Measurements from ENCODE around the gene ODF4.
A peak's percentile ranks its signal among the peaks of the same experiment; 100 is the strongest.

Gene ODF4, protein sequence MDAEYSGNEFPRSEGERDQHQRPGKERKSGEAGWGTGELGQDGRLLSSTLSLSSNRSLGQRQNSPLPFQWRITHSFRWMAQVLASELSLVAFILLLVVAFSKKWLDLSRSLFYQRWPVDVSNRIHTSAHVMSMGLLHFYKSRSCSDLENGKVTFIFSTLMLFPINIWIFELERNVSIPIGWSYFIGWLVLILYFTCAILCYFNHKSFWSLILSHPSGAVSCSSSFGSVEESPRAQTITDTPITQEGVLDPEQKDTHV

DNA sequence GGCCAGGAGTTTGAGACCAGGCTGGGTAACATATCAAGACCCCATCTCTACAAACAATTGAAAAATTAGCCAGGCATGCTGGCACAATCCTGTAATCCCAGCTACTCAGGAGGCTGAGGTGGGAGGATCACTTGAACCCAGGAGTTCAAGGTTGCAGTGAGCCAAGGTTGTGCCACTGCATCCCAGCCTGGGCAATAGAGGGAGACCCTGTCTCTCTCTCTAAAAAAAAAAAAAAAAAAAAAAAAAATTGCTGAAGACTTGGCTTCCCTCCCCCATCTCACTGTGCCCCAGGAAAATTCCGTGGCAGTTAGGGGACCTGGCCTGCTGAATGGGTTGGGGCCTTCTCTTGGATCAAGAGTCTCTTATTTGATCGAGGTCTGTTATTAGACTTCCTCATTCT is at the start of gene ODF4:
ODF4 (plus strand) TSS at position 301 of the 400 bp plus-strand sequence. CDS start 212 bp downstream, outside the sequence.
- DNase-seq (ENCODE audit: low spot score), result no peak

GRCh38 chr17:8290043-8290442 is 49.6 kb upstream of the ODF4 start:
- no peak for DNase-seq (ENCODE audit: low spot score)

- DNase-seq (ENCODE audit: low spot score), result no peak
Measured at GRCh38 chr17:8292639-8293395, 46.8 kb upstream of the ODF4 start.

- no peak for DNase-seq (ENCODE audit: low spot score)
Measured at GRCh38 chr17:8294361-8294760, 45.3 kb upstream of the ODF4 start.

- no peak for DNase-seq (ENCODE audit: low spot score)
Measured at GRCh38 chr17:8294814-8295316, 44.8 kb upstream of the ODF4 start.

DNA sequence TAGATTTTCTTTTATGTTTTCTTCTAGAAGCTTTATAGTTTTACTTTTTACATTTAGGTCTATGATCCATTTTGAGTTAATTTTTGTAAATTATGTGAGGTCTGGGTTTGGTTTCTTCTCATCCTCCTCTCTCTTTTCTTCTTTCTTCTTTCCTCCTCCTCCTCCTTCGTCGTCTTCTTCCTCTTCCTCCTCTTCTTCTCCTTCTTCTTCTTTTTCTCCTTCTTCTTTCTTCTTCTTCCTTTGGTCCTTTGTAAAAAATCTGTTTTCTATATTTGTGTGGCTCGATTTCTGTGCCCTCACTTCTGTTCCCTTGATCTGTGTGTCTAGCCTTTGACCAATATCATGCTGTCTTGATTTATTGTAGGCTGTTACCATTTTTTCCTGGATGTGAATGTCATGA is 39.4 kb upstream of the ODF4 start:
- DNase-seq (ENCODE audit: low spot score), result no peak

- peak; percentile 64 for DNase-seq (ENCODE audit: low spot score)
Measured at GRCh38 chr17:8300627-8301242, 38.9 kb upstream of the ODF4 start.

DNA sequence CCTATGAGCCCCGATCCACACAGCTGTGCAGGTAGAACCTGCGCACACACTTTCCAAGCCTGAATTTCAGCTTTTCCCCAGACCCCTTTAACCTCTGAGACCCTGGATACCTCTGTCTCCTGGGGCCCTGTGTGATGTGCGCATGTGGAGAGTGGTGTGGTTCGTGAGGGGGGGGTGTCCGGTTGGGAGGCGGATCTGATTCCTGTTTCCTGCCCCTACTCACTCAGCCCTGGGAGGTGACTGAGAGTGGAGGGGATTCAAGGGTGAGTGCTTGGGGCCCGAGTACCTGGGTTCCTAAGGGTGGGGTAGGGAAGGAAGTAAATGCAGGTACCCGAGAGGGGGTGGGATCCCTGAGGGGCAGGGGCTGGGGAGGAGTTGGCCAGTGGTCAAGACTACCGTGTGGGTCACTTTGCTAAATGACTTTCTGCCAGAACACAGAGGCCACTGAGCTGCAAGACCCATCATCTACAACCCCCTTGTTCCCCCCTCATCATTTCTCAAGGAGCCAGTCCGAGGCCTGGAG is 29.0 kb upstream of the ODF4 start:
- no peak for DNase-seq (ENCODE audit: low spot score)

DNA sequence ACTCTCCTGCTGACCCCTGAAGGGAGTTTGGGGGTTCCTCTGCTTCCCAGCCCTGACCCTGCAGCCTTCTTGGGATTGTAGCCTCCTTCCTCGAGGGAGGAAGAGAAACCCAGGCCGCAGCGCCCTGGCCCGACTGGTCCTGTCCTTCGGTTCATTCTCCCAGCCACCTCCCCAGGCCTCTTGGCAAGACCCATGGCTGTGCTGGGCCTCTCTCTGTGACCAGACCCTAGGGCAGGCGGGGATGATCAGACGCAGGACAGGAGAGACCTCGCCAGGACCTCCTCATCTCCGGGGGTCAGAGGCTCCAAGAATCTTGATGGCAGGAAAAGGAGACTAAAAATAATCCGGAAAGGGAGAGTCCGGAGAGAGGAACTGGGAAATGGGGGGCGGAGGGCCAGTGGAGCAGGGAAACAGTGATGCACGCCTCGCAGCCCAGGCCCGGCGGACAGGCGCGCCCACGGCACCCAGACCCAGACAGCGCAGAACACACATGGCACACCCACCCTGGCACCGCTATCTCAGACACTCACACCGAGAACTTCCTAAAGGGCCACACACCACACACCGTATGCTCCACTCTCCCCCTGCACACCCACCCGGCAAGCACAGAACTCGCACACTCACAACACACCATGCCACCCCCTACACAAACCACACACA is 28.4 kb upstream of the ODF4 start:
- DNase-seq (ENCODE audit: low spot score), result no peak

- DNase-seq (ENCODE audit: low spot score), result no peak
Measured at GRCh38 chr17:8312251-8312650, 27.4 kb upstream of the ODF4 start.

DNA sequence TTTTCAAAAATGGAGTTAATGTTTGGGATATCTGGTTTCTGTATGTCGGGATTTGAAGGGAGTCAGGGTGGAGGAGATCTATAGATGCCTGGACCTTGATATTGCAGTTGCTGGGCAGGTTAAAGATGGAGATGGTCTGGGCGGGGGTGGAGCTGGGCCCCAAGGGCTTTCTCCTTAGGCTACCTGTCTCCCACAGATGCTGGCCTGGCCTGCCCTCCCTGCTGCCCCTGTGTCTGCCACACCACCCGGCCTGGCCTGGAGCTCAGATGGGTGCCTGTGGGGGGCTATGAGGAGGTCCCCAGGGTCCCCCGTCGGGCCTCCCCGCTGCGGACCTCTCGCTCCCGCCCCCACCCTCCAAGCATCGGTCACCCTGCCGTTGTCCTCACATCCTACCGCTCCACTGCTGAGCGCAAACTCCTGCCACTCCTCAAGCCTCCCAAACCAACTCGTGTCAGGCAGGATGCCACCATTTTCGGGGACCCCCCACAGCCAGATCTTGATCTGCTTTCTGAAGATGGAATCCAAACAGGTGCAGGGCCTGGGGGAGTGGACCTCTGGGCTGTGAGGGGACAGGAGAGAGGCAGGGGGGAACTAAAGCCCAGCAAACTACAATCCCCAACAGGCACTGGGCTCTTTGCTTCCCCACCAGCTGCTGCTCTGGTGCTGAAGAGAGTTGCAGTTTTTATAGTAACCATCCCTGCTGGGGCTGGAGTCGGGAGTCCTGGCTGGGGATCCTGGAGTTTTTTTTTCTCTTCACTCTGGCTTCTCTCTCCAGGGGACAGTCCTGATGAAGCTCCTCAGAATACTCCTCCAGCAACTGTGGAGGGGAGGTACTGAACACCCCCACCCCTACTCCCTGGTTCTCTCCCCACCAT is 26.7 kb upstream of the ODF4 start:
- no peak for DNase-seq (ENCODE audit: low spot score)

DNA sequence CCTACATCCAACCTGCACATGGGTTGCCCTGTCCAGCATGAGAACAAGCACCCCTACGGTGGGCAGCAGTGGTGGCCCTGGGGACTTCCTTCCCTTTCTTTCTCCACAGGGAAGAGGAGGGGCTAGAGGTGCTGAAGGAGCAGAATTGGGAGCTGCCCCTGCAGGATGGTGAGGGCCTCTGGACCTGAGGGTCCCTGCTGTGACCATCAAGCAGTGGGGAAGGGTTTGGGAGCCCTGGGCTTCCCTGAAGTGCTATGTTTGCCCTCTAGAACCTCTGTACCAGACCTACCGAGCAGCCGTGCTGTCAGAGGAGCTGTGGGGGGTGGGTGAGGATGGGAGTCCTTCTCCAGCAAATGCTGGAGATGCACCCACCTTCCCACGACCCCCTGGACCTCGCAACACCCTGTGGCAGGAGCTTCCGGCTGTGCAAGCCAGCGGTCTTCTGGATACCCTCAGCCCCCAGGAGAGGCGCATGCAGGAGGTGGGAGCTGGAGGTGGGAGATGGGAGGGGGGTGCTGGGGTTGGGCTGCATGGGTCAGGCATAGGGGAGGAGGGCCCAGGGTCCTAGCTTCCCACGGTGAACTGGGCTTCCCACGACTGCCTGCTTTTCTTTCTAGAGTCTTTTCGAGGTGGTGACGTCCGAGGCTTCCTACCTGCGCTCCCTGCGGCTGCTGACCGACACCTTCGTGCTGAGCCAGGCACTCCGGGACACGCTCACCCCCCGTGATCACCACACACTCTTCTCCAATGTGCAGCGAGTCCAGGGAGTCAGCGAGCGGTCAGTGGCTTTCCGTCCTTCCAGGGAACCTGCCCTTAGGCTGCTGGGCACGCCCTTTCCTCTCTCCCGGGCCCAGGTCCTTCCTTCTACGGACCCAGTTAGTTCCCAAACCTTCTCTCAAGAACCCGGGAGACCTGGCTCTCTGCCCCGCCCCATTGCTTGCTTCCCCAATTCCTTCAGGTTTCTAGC is 24.6 kb upstream of the ODF4 start:
- no peak for DNase-seq (ENCODE audit: low spot score)

GRCh38 chr17:8315764-8316217 is 23.8 kb upstream of the ODF4 start:
- DNase-seq (ENCODE audit: low spot score), result no peak

- DNase-seq (ENCODE audit: low spot score), result no peak
Measured at GRCh38 chr17:8318010-8318935, 21.4 kb upstream of the ODF4 start.

DNA sequence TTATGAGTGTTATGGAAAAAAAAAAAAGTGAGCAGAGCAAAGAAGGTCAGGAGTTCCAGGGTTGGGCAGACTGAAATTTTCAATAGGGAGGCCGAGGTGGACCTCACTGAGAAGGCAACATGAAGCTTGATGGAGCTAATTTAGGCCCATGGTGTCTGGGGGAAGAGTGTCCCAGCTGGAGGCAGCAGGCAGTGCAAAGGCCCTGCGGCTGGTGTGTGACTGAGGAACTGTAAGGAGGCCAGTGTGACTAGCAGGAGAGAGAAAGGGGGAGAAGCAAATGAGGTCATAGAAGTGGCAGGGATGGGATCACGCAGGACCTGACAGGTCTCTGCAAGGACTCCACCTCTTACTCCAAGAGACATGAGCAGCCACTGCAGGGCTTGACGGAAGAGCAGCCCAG is 19.4 kb upstream of the ODF4 start:
- DNase-seq (ENCODE audit: low spot score), result no peak

DNA sequence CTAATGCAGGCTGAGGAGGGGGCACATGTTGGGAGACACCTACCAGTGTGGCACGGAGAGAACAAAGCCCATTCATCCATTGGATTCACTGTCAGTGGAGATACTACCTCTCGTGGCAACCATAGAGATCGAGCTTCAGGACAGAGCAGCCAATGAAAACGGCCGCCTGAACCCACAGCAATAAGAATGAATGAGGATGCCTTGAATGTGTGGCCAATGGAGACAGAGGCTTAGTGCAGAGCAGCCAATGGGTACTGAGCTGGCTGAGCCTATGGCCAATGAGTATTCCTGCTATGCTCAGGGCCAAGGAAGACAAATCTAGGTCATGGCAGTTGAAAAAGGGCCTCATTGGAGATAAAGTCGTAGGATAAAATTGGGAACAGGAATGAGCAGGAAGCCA is 18.6 kb upstream of the ODF4 start:
- no peak for DNase-seq (ENCODE audit: low spot score)

- DNase-seq (ENCODE audit: low spot score), result no peak
Measured at GRCh38 chr17:8322061-8322460, 17.6 kb upstream of the ODF4 start.

- no peak for DNase-seq (ENCODE audit: low spot score)
Measured at GRCh38 chr17:8324132-8324531, 15.5 kb upstream of the ODF4 start.

DNA sequence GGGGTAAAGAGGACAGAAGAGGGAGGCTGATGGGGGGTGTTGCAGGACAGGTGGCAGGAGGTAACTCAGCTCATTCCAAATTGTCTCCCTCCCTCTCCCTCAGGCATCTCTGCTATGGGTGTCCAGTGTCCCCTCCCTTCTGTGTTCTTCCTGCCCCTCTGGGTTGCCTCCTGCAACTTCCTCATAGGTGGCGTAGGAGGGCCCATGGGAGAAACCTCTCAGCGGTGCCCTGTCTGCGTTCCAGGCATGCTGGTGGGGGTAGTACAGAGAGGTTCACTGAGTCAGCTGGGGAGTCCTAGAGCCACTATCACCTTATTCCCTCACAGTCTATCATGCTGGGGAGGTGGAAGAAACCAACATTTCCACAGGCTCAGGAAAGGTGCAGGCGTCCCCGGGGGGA is 14.7 kb upstream of the ODF4 start:
- no peak for DNase-seq (ENCODE audit: low spot score)

Measured in globus pallidus (tissue), 1 donor.